Heart right ventricle (tissue), 16 donors: ENCODE results near the gene TMED8. TPM values are rescaled to one million over a fixed set of nuclear protein-coding genes. Genes with fewer than 3 reads are reported as not detected.

Experiments used
- ATAC-seq, 8 donors: fragments of 200-7000 bp; cut with Tn5 transposase; one replicate each; pipeline ENCODE4 v1.9.1; 2020; ENCODE audit warnings: mild to moderate bottlenecking in 8 of 8, moderate library complexity in 8 of 8, moderate number of reproducible peaks in 1 of 8
- DNase-seq, 2 donors: peaks; one replicate each; pipeline ENCODE4 v3.0.0-alpha.2; 2020
- H3K27ac ChIP-seq, 10 donors: fragments of 200-600 bp; sonication (generic) in 2 of 10; one replicate each; pipeline versions ENCODE4 v1.5.0 to v1.8.0; 2020 to 2022; ENCODE audit warnings: mild to moderate bottlenecking in 3 of 10
- H3K27me3 ChIP-seq, 7 donors: fragments of 200-600 bp; one replicate each; pipeline ENCODE4 v1.8.0; 2021 to 2022; ENCODE audit warnings: mild to moderate bottlenecking in 2 of 7
- H3K36me3 ChIP-seq, 9 donors: fragments of 200-600 bp; sonication (generic) in 1 of 9; one replicate each; pipeline versions ENCODE4 v1.5.0 to v1.8.0; 2020 to 2022; ENCODE audit warnings: mild to moderate bottlenecking in 2 of 9
- H3K4me1 ChIP-seq, 9 donors: fragments of 200-600 bp; sonication (generic) in 1 of 9; one replicate each; pipeline versions ENCODE4 v1.5.0 to v1.8.0; 2020 to 2022; ENCODE audit warnings: mild to moderate bottlenecking in 4 of 9
- H3K4me3 ChIP-seq, 10 donors: fragments of 200-600 bp; sonication (generic) in 2 of 10; one replicate each; pipeline versions ENCODE4 v1.5.0 to v1.8.0; 2020 to 2022; ENCODE audit warnings: mild to moderate bottlenecking in 7 of 10, moderate library complexity in 2 of 10
- H3K9me3 ChIP-seq, 11 donors: fragments of 200-600 bp in 10 of 11; sonication (generic) in 2 of 11; one replicate each; pipeline versions ENCODE4 v1.5.0 to v1.8.0; 2013 to 2022; ENCODE audit warnings: mild to moderate bottlenecking in 2 of 11, control low read depth in 1 of 11, moderate library complexity in 1 of 11
- CTCF ChIP-seq, 9 donors: fragments of 200-600 bp; sonication (generic) in 2 of 9; IDR thresholded peaks; one replicate each; pipeline versions ENCODE4 v1.5.0 to v1.8.0; 2021 to 2022; ENCODE audit warnings: antibody characterized with exemption in 9 of 9, mild to moderate bottlenecking in 5 of 9, moderate library complexity in 1 of 9
- WGBS, 2 donors: extraction: QIAGEN DNeasy Blood & Tissue Kit; methylation state at CpG; one replicate each; pipeline ENCODE4 v1.1.7; 2013; ENCODE audit warnings: inconsistent platforms in 1 of 2; 5-methylcytosine and 5-hydroxymethylcytosine counted together
- intact Hi-C, 10 donors: fragments of 100-400 bp; cut with DNase I; formaldehyde crosslinking; loops; one replicate each; pipeline versions ENCODE4 v1.11.1 to v1.14.2; 2022
- polyA plus RNA-seq, 2 donors: library from polyadenylated mRNA; stranded (reverse); fragments of 200-250 nt; gene quantifications; one replicate each; pipeline ENCODE4 v1.2.3, GENCODE V29; 2013
- total RNA-seq, 10 donors: library from RNA; stranded (reverse); fragmentation: NEBNext Ultra II Directional in 3 of 10; extraction: Animal tissue kit (Norgen Biotek cat#: 25700) in 3 of 10; gene quantifications; one replicate each; pipeline versions ENCODE4 v1.2.1 to v1.2.4, GENCODE V29; 2021 to 2023
- donor health status: Arrhythmogenic right ventricular cardiomyopathy.
- donor health status: ischemic (EF 13 %, LVEDD 7.1; RV severe dilation, severe dysfunction).
- donor health status: healthy with polysubstance abuse.
- donor health status: DM: no; HTN: yes; CAD: no.
- donor health status: DM: no; HTN: no; CAD: no.
- donor health status: ischemic (EF 25% LVEDD 6.9; RV normal size, moderate dysfunction).
- donor health status: ischemic (EF 25% LVEDD 5.7; RV mildly dilated, moderate dysfunction).
- donor health status: healthy.
- donor health status: DM: yes; HTN: yes; CAD: no.
- donor health status: Ischemic cardiomyopathy.
- donor health status: ischemic (EF 35%, LVEDD 5.7; RV mildly dilated, moderate dysfunction).
- donor health status: nonischemic (EF 11% LVEDD 7.7; RV severe dilation, severe dysfunction).
- donor health status: DM: yes; HTN: yes; CAD: no.
- donor health status: PGD.
- donor health status: ischemic (EF 29% LVEDD 5.4; RV normal size, mild dysfunction).
- donor health status: nonischemic (EF 23%, LVEDD 6.1; RV moderate dilation, normal function).

Gene TMED8
- total and polyA plus RNA-seq, 12 donors: 1.8 to 8.7 (median 6.8) TPM

- no peak overlapping the region for H3K4me3 ChIP-seq
- no peaks in the 10 kb centered on the region for H3K9me3 ChIP-seq
- no peaks in the 10 kb centered on the region for H3K4me1 ChIP-seq
- H3K27ac ChIP-seq: no peak overlapping the region
- ATAC-seq: no peak
- intact Hi-C loops: no loop called here
- TF ChIP-seq CTCF (IDR thresholded peaks at IDR 0.05): no peak
- H3K27me3 ChIP-seq: no peaks in the 10 kb centered on the region
- 90 to 93% methylated on average over 5 of the region's 5 CpGs for WGBS, 2 donors
- peaks cover 0 to 18% (median 0%) of the 10 kb centered on the region in 9 donors for H3K36me3 ChIP-seq
- no peak for DNase-seq
These were observed 23.3 kb downstream of the TMED8 start for GRCh38 chr14:77353469-77354141.

GRCh38 chr14:77347751-77348150 lies 29.1 kb downstream of the TMED8 start:
- Histone ChIP-seq H3K27ac (peak overlapping the region in 1 of 10 donors; percentile 26), H3K9me3 (no peaks in the 10 kb centered on the region), H3K4me1 (peaks cover 0 to 9% (median 0%) of the 10 kb centered on the region in 9 donors), H3K4me3 (no peak overlapping the region), H3K36me3 (peaks cover 0 to 42% (median 0%) of the 10 kb centered on the region in 9 donors), H3K27me3 (no peaks in the 10 kb centered on the region)
- TF ChIP-seq CTCF (IDR thresholded peaks at IDR 0.05): no peak
- DNase-seq (no peak), ATAC-seq (no peak)
- intact Hi-C loops: loop anchor here in 1 of 10 donors (2.0 kb wide), 1 partner anchor 13 kb away; no protein-coding TSS in a partner anchor
- 72 to 76% methylated on average over 3 of the region's 3 CpGs for WGBS, 2 donors

GRCh38 chr14:77346495-77346894 lies 30.4 kb downstream of the TMED8 start:
- TF ChIP-seq CTCF (IDR thresholded peaks at IDR 0.05): no peak
- Histone ChIP-seq H3K27me3 (no peaks in the 10 kb centered on the region), H3K4me3 (no peak overlapping the region), H3K4me1 (peaks cover 0 to 9% (median 0%) of the 10 kb centered on the region in 9 donors), H3K36me3 (peaks cover 0 to 55% (median 8%) of the 10 kb centered on the region in 9 donors), H3K27ac (no peak overlapping the region), H3K9me3 (no peaks in the 10 kb centered on the region)
- ATAC-seq (no peak), DNase-seq (no peak)
- intact Hi-C loops: loop anchor here in 1 of 10 donors (2.0 kb wide), 1 partner anchor 14 kb away; no protein-coding TSS in a partner anchor
- WGBS, 2 donors: 92 to 97% methylated on average over 2 of the region's 2 CpGs

GRCh38 chr14:77344377-77344996 lies 32.4 kb downstream of the TMED8 start:
- Histone ChIP-seq H3K27ac (no peak overlapping the region), H3K36me3 (peaks cover 0 to 59% (median 12%) of the 10 kb centered on the region in 9 donors), H3K4me3 (no peak overlapping the region), H3K4me1 (peaks cover 0 to 9% (median 0%) of the 10 kb centered on the region in 9 donors), H3K9me3 (no peaks in the 10 kb centered on the region), H3K27me3 (no peaks in the 10 kb centered on the region)
- no peak for DNase-seq
- no peak for ATAC-seq
- WGBS, 2 donors: 89% methylated on average over 3 of the region's 3 CpGs
- intact Hi-C loops: no loop called here
- TF ChIP-seq CTCF (IDR thresholded peaks at IDR 0.05): no peak
